ENCODE results near the gene FBXO3.
"Not testable (repeated sequence)": the region's sequence is repeated elsewhere in the genome, so short reads cannot be mapped to it uniquely, and the experiment has no call there.

The FBXO3 gene, protein sequence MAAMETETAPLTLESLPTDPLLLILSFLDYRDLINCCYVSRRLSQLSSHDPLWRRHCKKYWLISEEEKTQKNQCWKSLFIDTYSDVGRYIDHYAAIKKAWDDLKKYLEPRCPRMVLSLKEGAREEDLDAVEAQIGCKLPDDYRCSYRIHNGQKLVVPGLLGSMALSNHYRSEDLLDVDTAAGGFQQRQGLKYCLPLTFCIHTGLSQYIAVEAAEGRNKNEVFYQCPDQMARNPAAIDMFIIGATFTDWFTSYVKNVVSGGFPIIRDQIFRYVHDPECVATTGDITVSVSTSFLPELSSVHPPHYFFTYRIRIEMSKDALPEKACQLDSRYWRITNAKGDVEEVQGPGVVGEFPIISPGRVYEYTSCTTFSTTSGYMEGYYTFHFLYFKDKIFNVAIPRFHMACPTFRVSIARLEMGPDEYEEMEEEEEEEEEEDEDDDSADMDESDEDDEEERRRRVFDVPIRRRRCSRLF

GRCh38 chr11:33773987-33774735, at the start of gene FBXO3:
TSS of gene FBXO3 (minus strand) at chr11:33774520. CDS start at chr11:33774497, 23 bp downstream.
- DNase-seq = peak; percentile 82

- not testable (repeated sequence) for DNase-seq
Measured at GRCh38 chr11:33822981-33823380, 48.7 kb upstream of the FBXO3 start.

DNA sequence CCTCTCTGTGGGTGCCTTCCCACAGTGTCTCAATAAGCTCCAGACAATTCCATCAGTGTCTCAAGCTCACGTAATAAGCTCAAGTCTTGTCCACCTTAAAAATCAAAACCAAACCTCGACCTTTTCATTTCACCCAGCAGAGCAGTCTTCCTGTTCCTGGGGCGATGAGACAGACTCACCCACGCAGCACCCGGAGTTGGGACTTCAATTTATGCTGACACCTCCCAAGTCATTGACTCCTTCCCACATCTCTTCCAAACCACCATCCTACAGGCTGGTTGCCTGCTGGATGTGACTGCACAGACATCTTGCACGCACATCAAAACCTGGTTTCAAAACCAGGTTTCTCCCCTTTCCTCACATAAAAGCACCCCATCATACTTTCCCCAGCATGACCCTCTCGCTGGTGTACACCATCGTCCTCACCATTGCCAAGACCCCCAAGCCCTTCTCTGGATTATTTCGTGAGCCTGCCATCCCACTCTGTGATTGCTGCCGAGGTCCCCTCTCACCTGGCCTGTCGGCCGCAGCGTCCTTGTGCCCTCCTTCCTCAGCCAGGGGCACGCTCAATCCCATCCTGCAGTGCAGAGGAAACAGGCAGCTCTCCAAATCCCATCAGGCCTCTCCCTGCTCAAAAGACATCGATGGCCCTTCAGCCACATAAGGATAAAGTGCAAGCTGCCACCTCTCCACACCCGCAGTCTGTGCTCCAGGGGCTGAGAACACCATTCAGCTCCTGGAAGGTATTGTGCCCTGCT, 45.1 kb upstream of the FBXO3 start:
- no peak for DNase-seq

GRCh38 chr11:33808228-33808828, 34.0 kb upstream of the FBXO3 start:
- peak; percentile 85 for DNase-seq

- no peak for DNase-seq
Measured at GRCh38 chr11:33804471-33804870, 30.2 kb upstream of the FBXO3 start.

- no peak for DNase-seq
Measured at GRCh38 chr11:33802194-33802950, 28.1 kb upstream of the FBXO3 start.

GRCh38 chr11:33801821-33802193, 27.5 kb upstream of the FBXO3 start:
- no peak for DNase-seq

- no peak for DNase-seq
Measured at GRCh38 chr11:33797879-33798278, 23.6 kb upstream of the FBXO3 start.

- DNase-seq = no peak
Measured at GRCh38 chr11:33790040-33790439, 15.7 kb upstream of the FBXO3 start.

DNA sequence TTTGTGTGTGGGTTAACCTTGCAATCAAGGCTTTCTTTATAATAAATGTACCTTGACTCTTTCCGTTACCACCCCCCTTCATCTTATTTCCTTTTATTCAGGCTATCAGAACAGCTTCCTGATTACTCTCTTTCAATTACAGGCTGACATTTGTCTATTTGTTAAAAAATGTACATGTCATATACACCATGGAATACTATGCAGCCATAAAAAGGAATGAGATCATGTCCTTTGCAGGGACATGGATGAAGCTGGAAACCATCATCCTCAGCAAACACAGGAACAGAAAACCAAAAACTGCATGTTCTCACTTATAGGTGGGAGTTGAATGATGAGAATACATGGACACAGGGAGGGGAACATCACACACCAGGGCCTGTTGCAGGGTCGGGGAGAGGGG, 13.8 kb upstream of the FBXO3 start:
- not testable (repeated sequence) for DNase-seq

GRCh38 chr11:33787076-33787475, 12.8 kb upstream of the FBXO3 start:
- no peak for DNase-seq

- no peak for DNase-seq
Measured at GRCh38 chr11:33785609-33786008, 11.3 kb upstream of the FBXO3 start.

GRCh38 chr11:33779849-33780528, 5.7 kb upstream of the FBXO3 start:
- DNase-seq = no peak

GRCh38 chr11:33778675-33779074, 4.4 kb upstream of the FBXO3 start:
- no peak for DNase-seq

GRCh38 chr11:33777906-33778305, 3.6 kb upstream of the FBXO3 start:
- DNase-seq = no peak

GRCh38 chr11:33775832-33776470, 1.6 kb upstream of the FBXO3 start:
- DNase-seq = no peak

DNA sequence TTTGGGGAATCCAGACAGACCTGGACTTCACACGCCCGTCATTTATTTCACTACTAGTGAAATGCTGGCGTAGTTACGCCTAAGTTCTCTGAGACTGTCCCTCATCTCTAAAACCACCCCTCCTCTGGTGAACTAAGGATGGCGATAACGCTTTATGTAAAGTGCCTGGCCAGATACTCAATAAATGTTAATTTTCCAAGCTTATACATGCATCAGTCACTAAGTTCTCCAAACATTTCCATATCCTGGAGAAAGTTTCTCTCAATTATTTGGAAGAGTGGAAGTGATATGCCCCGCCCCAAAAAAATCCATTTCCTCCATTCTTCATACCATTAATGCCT, 1.1 kb upstream of the FBXO3 start:
- DNase-seq = no peak

- no peak for DNase-seq
Measured at GRCh38 chr11:33774736-33775466, 581 bp upstream of the FBXO3 start.

GRCh38 chr11:33773404-33773986, 825 bp downstream of the FBXO3 start:
- DNase-seq = peak; percentile 7

GRCh38 chr11:33772870-33773269, 1.4 kb downstream of the FBXO3 start:
- no peak for DNase-seq

Data from activated T-cell treated with anti-CD3 and anti-CD28 coated beads for 4 hours (primary cell).